Posterior vena cava (tissue), 2 donors: ENCODE results near the gene PYGO1. TPM values are rescaled to one million over a fixed set of nuclear protein-coding genes. Genes with fewer than 3 reads are reported as not detected.
"Not testable (repeated sequence)": the region's sequence is repeated elsewhere in the genome, so short reads cannot be mapped to it uniquely, and the experiment has no call there.

Source experiments
- DNase-seq: peaks from one replicate; pipeline ENCODE4 v3.0.0-alpha.2; 2020; ENCODE audit warnings: low spot score
- intact Hi-C, 2 donors: fragments of 100-400 bp; cut with DNase I; formaldehyde crosslinking; loops; one replicate each; pipeline versions ENCODE4 v1.14.1 to v1.14.2; 2022 to 2023
- long read RNA-seq, 2 donors: library from polyadenylated mRNA; unstranded; transcript quantifications; one replicate each; pipeline ENCODE4 v2.0.0, GENCODE V29; 2020 to 2021
- total RNA-seq, 2 donors: library from RNA; stranded (reverse); fragmentation: NEBNext Ultra II Directional; extraction: Animal tissue kit (Norgen Biotek cat#: 25700); gene quantifications; one replicate each; pipeline ENCODE4 v1.2.1, GENCODE V29; 2021
- donor health status: DM: yes; HTN: yes; CAD: no.
- donor health status: DM: yes; HTN: yes; CAD: no.

The PYGO1 gene, protein sequence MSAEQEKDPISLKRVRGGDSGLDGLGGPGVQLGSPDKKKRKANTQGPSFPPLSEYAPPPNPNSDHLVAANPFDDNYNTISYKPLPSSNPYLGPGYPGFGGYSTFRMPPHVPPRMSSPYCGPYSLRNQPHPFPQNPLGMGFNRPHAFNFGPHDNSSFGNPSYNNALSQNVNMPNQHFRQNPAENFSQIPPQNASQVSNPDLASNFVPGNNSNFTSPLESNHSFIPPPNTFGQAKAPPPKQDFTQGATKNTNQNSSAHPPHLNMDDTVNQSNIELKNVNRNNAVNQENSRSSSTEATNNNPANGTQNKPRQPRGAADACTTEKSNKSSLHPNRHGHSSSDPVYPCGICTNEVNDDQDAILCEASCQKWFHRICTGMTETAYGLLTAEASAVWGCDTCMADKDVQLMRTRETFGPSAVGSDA
- 10 to 100 TPM; 12.5 to 15.4 TPM for total RNA-seq
- long read RNA-seq, donor 1, partial matches to known transcripts: 0 of 4 reads
- long read RNA-seq, donor 1, other reads (novel, unspliced or antisense): 2 of 4 reads
- long read RNA-seq, donor 2: 0 reads

DNA sequence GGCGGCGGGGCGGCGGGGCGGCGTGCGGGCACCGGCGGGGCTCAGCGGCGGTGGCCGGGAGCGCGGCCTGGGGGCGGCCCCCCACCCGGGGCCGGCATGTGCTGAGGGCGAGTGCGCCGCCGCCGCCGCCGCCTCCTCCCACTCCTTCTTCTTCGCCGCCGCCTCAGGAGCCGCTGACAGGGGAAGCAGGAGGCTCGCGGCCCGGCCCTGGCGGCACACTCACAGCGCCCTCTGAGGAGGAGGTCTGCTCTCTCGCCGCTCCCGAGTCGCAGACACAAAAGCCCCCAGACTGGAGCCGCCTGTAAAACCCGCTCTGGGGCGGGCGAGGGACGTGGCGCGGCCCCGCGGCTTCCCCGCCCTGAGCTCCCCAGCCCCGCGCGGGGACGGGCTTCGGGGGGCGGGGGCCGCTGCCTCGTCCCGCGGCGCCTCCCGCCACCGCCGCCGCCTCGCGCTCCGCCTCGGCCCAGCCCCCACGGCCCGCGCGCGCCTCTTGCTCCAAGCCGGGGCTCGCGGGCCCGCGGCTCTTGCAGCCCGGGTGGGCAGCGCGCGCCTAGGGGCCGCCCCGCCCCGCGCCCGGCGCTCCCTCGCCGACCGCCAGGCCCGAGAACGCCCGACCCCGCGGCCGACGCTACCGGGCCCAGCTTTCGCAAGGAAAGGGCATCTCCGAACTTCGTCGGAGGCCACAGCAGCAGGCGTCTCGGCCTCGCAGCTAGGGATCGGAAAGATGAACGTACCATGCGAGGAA, at the start of gene PYGO1:
Gene PYGO1, minus strand, starts transcription at position 276 of the 745 bp plus-strand sequence. CDS start 462 bp downstream, outside the sequence.
- intact Hi-C loops: no loop called here
- DNase-seq: peak; percentile 84

DNA sequence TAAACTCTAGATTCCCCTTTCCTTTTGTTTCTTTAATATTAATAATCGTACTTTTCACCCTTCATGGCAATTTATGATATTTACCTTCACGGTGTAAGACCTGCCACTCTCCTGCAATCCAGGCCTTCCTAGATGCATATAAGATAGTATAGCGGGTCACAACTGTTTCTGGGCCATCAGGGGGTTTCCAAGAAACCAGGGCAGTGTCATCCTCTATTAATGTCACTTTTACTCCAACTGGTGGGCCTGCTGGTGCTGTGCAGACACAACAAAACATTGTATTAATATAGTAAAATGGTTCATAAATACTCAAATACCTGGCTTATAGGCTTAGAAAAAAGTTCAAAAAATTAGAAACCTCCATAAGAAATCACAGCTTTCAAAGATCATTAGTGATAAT, 48.9 kb upstream of the PYGO1 start:
- DNase-seq: no peak
- intact Hi-C loops: no loop called here

GRCh38 chr15:55633731-55634130, 45.6 kb upstream of the PYGO1 start:
- intact Hi-C loops: no loop called here
- no peak for DNase-seq

DNA sequence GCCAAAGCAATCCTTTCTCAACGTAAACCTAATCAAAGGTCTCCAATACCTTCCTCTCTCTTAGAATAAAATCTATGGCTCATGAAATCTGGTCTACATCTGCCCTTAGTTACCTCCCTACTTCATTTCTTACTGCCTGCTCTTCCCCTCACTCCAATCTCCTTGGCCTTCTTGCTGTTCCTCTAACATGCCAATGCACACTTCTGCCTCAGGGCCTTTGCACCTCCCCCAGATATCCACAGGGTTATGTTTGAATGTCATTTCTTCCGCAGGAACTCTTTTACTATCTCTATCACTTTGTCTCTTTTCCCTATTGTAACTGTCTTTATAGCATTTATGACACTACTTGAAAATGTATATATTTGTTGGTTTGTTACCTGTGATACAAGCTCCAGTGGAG, 44.3 kb upstream of the PYGO1 start:
- intact Hi-C loops: no loop called here
- no peak for DNase-seq

- intact Hi-C loops: no loop called here
Observed at GRCh38 chr15:55630858-55631257, 42.7 kb upstream of the PYGO1 start.

GRCh38 chr15:55628369-55628730, 40.2 kb upstream of the PYGO1 start:
- intact Hi-C loops: no loop called here
- no peak for DNase-seq

More at GRCh38 chr15:55630858-55631257, 42.7 kb upstream of the PYGO1 start:
- DNase-seq: no peak

DNA sequence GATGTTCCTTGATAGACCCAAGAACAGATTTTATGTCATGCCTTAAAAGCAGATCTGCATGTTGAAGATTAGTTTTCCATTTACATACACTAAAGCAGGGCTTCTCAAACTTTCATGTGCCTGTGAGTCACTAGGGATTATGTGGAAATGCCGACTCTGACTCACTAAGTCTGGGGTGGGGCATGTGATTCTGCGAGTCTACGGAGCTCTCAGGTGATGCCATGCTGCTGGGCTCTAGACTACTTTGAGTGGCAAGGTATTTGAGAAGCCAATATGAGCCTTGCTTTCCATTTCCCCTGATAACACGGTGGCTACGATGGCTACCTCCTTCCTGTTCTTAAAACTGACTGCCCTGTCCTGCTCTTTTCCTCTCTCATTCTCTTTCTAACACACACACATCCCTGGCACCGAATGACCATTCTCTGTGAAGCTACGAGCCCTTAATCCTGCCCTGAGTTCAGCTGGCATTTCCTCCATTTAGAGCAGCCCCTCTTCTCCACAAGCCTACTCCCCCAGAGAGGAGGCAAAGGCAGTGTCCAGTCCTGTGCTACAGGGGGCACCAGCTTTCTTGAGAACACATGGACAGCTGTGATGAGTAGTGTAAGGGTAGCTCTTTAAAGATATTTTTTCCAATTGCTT, 39.7 kb upstream of the PYGO1 start:
- no peak for DNase-seq
- intact Hi-C loops: no loop called here

- no peak for DNase-seq
- intact Hi-C loops: no loop called here
Observed at GRCh38 chr15:55619783-55620182, 31.6 kb upstream of the PYGO1 start.

GRCh38 chr15:55618387-55618786, 30.2 kb upstream of the PYGO1 start:
- intact Hi-C loops: no loop called here
- DNase-seq: no peak

GRCh38 chr15:55615445-55615844, 27.3 kb upstream of the PYGO1 start:
- no peak for DNase-seq
- intact Hi-C loops: no loop called here

DNA sequence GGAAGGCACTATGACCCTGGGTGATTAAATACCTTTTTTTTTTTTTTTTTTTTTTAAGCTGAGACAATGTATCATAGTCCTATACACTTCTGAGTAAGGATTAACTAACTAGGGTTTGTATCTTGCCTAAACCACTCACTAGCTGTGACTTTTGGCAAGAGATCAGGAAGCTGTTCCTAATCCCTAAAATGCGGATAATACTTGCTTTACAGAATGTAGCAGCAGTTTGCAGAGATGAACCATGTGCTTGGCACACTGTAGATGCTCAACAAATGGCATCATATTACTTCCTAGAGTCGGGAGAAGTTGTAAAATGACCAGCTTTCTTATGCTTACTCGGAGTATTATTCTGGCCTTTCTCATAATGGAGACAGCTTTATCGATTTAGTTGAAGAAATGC, 25.6 kb upstream of the PYGO1 start:
- no peak for DNase-seq
- intact Hi-C loops: no loop called here

DNA sequence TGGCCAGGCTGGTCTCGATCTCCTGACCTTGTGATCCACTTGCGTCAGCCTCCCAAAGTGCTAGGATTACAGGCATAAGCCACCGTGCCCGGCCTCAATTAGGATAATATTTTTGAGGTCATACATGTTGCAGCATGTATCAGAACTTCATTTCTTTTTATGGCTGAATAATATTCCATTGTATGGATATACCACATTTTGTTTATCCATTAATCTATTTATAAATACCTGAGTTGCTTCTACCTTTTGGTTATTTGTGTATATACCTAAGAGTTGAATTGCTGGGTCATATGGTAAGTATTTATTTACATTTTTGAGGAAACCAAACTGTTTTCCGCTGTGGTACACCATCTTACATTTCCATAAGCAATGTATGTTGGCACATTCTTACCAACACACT, 18.1 kb upstream of the PYGO1 start:
- no peak for DNase-seq
- intact Hi-C loops: no loop called here

DNA sequence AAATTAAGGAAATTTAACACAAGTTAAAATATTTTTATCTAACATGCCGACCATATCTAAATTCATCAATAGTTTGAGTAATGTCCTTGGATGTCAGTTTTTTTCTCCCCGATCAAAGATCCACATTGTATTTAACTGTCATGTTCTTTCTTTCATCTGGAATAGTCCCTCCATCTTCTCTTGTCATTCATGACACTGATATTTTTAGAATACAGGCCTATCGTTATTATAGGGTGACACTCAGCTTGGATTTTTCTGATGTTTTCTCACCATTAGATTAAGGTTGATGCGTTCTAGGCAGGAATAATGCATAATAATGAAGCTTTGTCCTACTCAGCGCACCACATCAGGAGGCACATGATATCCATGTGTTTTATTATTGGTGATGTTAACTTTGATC, 13.2 kb upstream of the PYGO1 start:
- DNase-seq: no peak
- intact Hi-C loops: no loop called here

DNA sequence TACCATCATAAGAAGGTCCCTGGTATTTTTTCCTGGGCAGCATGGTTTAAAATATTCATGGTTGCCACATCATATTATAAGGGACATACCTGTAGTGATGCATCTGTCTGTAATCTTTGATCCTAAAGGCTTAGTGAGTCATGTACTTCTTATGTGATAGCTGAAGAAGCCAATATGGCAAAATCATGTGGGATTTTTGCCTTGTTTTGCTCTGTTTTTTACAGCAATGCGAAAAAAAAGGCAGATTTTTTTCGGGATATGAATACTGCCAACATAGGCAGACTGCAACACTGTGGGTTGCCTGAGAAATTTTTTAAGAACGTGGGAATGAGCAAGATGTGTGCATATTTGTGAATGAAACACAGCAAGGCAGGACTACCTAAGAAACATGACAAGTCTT, 11.3 kb upstream of the PYGO1 start:
- no peak for DNase-seq
- intact Hi-C loops: no loop called here

DNA sequence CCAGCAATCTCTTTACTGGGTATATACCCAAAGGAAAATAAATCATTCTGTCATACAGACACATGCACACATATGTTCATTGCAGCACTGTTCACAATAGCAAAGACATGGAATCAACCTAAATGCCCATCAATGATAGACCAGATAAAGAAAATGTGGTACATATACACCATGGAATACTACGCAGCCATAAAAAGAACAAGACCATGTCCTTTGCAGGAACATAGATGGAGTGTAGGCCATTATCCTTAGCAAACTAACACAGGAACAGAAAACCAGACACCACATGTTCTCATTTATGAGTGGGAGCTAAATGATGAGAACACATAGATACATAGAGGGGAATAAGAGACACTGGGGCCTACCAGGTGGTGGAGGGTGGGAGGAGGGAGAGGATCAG, 4.9 kb upstream of the PYGO1 start:
- DNase-seq, intact Hi-C loops: not testable (repeated sequence)

GRCh38 chr15:55590788-55591187, 2.6 kb upstream of the PYGO1 start:
- intact Hi-C loops: no loop called here
- no peak for DNase-seq

DNA sequence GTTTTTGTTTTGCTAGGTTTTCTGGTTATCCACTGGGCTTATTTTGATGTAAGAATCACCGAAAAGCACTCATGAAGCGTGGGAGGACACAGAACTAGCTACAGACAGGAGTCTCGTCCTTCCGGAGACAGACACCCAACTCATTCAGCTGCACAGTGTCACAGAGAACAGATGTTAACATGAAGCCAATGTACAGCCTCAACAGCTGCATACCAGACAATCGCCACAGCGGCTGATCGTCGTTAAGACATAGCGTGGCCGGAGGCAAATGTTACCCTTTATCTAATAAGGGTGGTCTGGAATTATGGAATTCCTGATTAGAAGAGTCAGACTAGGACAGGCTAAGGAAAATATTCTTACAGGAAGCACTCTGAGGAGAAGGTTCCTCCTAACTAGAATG, 1.1 kb upstream of the PYGO1 start:
- DNase-seq: no peak
- intact Hi-C loops: no loop called here

DNA sequence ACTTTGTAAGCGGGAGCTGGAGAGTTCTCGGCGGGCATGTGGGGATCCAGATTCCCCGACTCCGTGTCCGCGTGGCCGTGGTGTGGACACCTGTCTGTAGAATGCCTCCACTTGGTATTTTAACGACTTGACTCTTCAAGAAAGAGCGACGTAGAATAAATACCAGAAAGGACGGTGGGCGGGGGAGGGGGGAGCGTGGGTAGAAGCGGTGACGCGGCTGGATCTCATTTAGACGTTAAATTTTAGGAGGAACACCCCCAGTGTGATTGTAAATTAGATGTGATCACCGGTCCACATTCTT, 620 bp upstream of the PYGO1 start:
- no peak for DNase-seq

GRCh38 chr15:55587321-55588069, 650 bp downstream of the PYGO1 start:
- intact Hi-C loops: no loop called here

More for the DNA sequence above, 620 bp upstream of the PYGO1 start:
- intact Hi-C loops: no loop called here

DNA sequence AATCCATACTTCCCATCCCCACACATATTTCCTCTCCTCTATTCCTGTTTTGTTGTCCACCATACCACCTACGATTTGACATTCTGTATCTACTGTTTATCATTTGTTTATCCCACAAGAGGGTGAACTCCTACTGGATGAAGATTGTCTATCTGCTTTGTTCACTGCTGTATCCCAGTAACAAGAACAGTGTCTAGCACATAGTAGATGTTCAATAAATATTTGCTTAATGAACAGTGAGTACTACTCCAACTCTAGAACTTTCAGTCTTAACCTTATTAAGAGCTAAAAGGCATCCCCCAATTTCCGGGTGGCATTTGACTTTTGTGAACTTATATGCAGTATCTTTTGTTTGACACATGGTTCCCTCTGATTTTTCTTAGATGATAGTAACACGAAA, 1.3 kb downstream of the PYGO1 start:
- DNase-seq: no peak
- intact Hi-C loops: no loop called here

More at GRCh38 chr15:55587321-55588069, 650 bp downstream of the PYGO1 start:
- DNase-seq: peak; percentile 83
